ENCODE data around the gene HCN2. TPM values are rescaled to one million over a fixed set of nuclear protein-coding genes. Genes with fewer than 3 reads are reported as not detected.

HCN2 gene
- total RNA-seq, 2 donors from 2014 or later = 0.14 to 8.5 TPM

- H3K4me1 ChIP-seq (replicated peaks) = no peaks in the 10 kb centered on the region
- no peak overlapping the region for H3K27ac ChIP-seq
- H3K4me3 ChIP-seq = no peak overlapping the region
- H3K36me3 ChIP-seq = peaks cover 0 to 6% of the 10 kb centered on the region in 2 donors
- intact Hi-C loops (cut with DNase I) = no loop called here
- no peak for TF ChIP-seq POLR2A (IDR thresholded peaks at IDR 0.05)
- no peak for TF ChIP-seq CTCF (IDR thresholded peaks at IDR 0.05)
- TF ChIP-seq POLR2AphosphoS5 (IDR thresholded peaks at IDR 0.05) = no peak
- no peaks in the 10 kb centered on the region for H3K9me3 ChIP-seq
- 88% methylated on average over 53 of the region's 54 CpGs for WGBS
- no peaks in the 10 kb centered on the region for H3K27me3 ChIP-seq (replicated peaks; ENCODE audit: insufficient read depth)
- DNase-seq (ENCODE audit: low spot score) = no peak
Observed at GRCh38 chr19:652467-653389, 63.0 kb downstream of the HCN2 start.

- Histone ChIP-seq H3K27ac (no peak overlapping the region), H3K27me3 (replicated peaks; ENCODE audit: insufficient read depth) (no peaks in the 10 kb centered on the region), H3K4me3 (no peak overlapping the region), H3K4me1 (replicated peaks) (no peaks in the 10 kb centered on the region), H3K36me3 (peaks cover 0 to 6% of the 10 kb centered on the region in 2 donors), H3K9me3 (no peaks in the 10 kb centered on the region)
- TF ChIP-seq POLR2A (IDR thresholded peaks at IDR 0.05) (no peak), POLR2AphosphoS5 (IDR thresholded peaks at IDR 0.05) (no peak), CTCF (IDR thresholded peaks at IDR 0.05) (no peak)
- intact Hi-C loops (cut with DNase I) = no loop called here
- 86% methylated on average over 17 of the region's 17 CpGs for WGBS
- no peak for DNase-seq (ENCODE audit: low spot score)
Observed at GRCh38 chr19:653425-653824, 63.7 kb downstream of the HCN2 start.

GRCh38 chr19:655691-656090 is 66.0 kb downstream of the HCN2 start:
- Histone ChIP-seq H3K4me3 (no peak overlapping the region), H3K4me1 (replicated peaks) (peaks cover 18% of the 10 kb centered on the region), H3K27ac (no peak overlapping the region), H3K27me3 (replicated peaks; ENCODE audit: insufficient read depth) (no peaks in the 10 kb centered on the region), H3K9me3 (no peaks in the 10 kb centered on the region), H3K36me3 (peaks cover 0 to 6% of the 10 kb centered on the region in 2 donors)
- DNase-seq (ENCODE audit: low spot score) = no peak
- intact Hi-C loops (cut with DNase I) = no loop called here
- WGBS = 69% methylated on average over 17 of the region's 17 CpGs
- TF ChIP-seq POLR2A (IDR thresholded peaks at IDR 0.05) (no peak), CTCF (IDR thresholded peaks at IDR 0.05) (no peak), POLR2AphosphoS5 (IDR thresholded peaks at IDR 0.05) (no peak)

GRCh38 chr19:656751-657559 is 67.3 kb downstream of the HCN2 start:
- no peak for DNase-seq (ENCODE audit: low spot score)
- no peak overlapping the region for H3K27ac ChIP-seq
- no peaks in the 10 kb centered on the region for H3K36me3 ChIP-seq
- H3K4me1 ChIP-seq (replicated peaks) = peaks cover 31% of the 10 kb centered on the region
- no peaks in the 10 kb centered on the region for H3K9me3 ChIP-seq
- intact Hi-C loops (cut with DNase I) = no loop called here
- no peaks in the 10 kb centered on the region for H3K27me3 ChIP-seq (replicated peaks; ENCODE audit: insufficient read depth)
- 88% methylated on average over 40 of the region's 43 CpGs for WGBS
- H3K4me3 ChIP-seq = no peak overlapping the region
- TF ChIP-seq POLR2A (IDR thresholded peaks at IDR 0.05) (no peak), CTCF (IDR thresholded peaks at IDR 0.05) (no peak)

Data from prostate gland (tissue), 2 donors.